Thoracic aorta (tissue), 2 donors: ENCODE measurements around the gene PAX2. TPM values are rescaled to one million over a fixed set of nuclear protein-coding genes. Genes with fewer than 3 reads are reported as not detected.

Source experiments
- ATAC-seq: fragments of 150-250 bp; one replicate; pipeline ENCODE4 v1.8.0; 2017; ENCODE audit warnings: low read depth; ENCODE audit not compliant: insufficient number of reproducible peaks, low FRiP score
- DNase-seq: peaks from one replicate; pipeline ENCODE4 v3.0.0-alpha.2; 2020; ENCODE audit warnings: low spot score
- H3K27ac ChIP-seq, 2 donors: fragments of 200-600 bp; sonication (generic); 1 replicate in 1 of 2; 2 replicates in 1 of 2; pipeline ENCODE4 v1.5.1; 2016; ENCODE audit warnings: mild to moderate bottlenecking in 2 of 2, moderate library complexity in 2 of 2
- H3K27me3 ChIP-seq: fragments of 200-600 bp; sonication (generic); replicated peaks from 2 replicates; pipeline ENCODE4 v1.6.0; 2016; ENCODE audit warnings: mild to moderate bottlenecking; ENCODE audit not compliant: insufficient read depth
- H3K36me3 ChIP-seq: fragments of 200-600 bp; sonication (generic); one replicate; pipeline ENCODE4 v1.5.1; 2016
- H3K4me1 ChIP-seq, 2 donors: fragments of 200-600 bp; sonication (generic); 1 replicate in 1 of 2; 2 replicates in 1 of 2; pipeline versions ENCODE4 v1.5.1 to v1.6.0; 2016; ENCODE audit warnings: low read depth in 2 of 2, mild to moderate bottlenecking in 1 of 2; ENCODE audit not compliant: control insufficient read depth in 1 of 2
- H3K4me3 ChIP-seq: fragments of 200-600 bp; sonication (generic); 2 replicates; pipeline ENCODE4 v1.5.1; 2016; ENCODE audit warnings: mild to moderate bottlenecking
- H3K9me3 ChIP-seq: fragments of 200-600 bp; sonication (generic); 2 replicates; pipeline ENCODE4 v1.5.1; 2016
- CTCF ChIP-seq: fragments of 200-600 bp; sonication (generic); IDR thresholded peaks from one replicate; pipeline ENCODE4 v1.5.1; 2019; ENCODE audit warnings: antibody characterized with exemption
- total RNA-seq, 2 donors: library from RNA; depleted of rRNA; stranded (reverse); fragments of >200 nt; gene quantifications; one replicate each; pipeline versions ENCODE4 v1.1.0 to v1.2.3, GENCODE V29; 2016

Gene PAX2
- total RNA-seq, 2 donors from 2014 or later, result not detected

DNA sequence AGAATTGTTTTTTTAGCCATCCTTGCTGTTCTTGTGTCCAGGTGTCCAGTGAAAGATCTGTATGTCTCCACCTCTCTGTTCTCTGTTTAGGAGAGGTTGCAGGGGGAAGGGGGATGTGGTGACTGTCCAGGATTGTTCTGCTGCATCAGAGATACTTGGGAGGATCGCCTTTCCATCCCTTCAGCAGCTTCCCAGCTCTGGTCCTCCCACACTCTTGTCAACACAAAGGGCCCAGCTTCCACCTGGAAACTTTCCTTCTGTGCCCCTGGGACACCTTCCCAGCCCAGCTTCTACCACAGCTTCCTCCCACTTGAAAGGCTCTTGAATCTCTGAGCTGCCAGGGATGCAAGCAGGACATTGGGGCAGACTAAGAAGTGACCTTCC, 85.3 kb downstream of the PAX2 start:
- Histone ChIP-seq H3K36me3 (no peaks in the 10 kb centered on the region), H3K27me3 (peaks cover 23% of the 10 kb centered on the region), H3K4me3 (no peak overlapping the region), H3K9me3 (no peaks in the 10 kb centered on the region), H3K4me1 (peaks cover 28 to 33% of the 10 kb centered on the region in 2 donors), H3K27ac (no peak overlapping the region)
- DNase-seq, result no peak
- ATAC-seq, result no peak
- no peak for TF ChIP-seq CTCF

GRCh38 chr10:100831742-100832141, 86.4 kb downstream of the PAX2 start:
- H3K27me3 ChIP-seq, result peaks cover 23% of the 10 kb centered on the region
- H3K4me3 ChIP-seq, result no peak overlapping the region
- TF ChIP-seq CTCF, result no peak
- H3K27ac ChIP-seq, result no peak overlapping the region
- peaks cover 24 to 29% of the 10 kb centered on the region in 2 donors for H3K4me1 ChIP-seq
- no peak for DNase-seq
- H3K9me3 ChIP-seq, result no peaks in the 10 kb centered on the region
- H3K36me3 ChIP-seq, result no peaks in the 10 kb centered on the region
- ATAC-seq, result no peak

GRCh38 chr10:100835810-100836209, 90.4 kb downstream of the PAX2 start:
- no peaks in the 10 kb centered on the region for H3K36me3 ChIP-seq
- DNase-seq, result no peak
- peaks cover under 1% of the 10 kb centered on the region for H3K9me3 ChIP-seq
- no peaks in the 10 kb centered on the region for H3K27me3 ChIP-seq
- no peak for ATAC-seq
- H3K4me3 ChIP-seq, result no peak overlapping the region
- no peaks in the 10 kb centered on the region for H3K4me1 ChIP-seq
- TF ChIP-seq CTCF, result no peak
- no peak overlapping the region for H3K27ac ChIP-seq

DNA sequence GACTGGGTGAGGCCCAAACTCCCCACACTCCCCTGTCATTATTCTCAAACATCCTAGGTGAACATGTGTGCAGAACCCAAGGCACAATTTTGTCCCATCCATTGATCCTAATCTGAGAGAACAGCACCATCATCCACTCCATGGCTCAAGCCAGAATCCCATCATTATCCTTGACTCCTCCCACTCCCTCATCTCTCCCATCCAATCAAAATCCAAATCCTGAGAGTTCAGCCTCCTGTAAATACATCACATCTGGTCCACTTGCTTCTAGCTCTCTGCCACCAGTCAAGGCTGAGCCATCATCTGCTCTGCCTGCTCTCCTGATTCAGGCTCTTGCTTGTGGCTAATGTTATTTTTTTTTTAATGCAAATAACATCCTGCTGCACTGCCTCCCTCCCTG, 91.5 kb downstream of the PAX2 start:
- no peaks in the 10 kb centered on the region for H3K4me1 ChIP-seq
- TF ChIP-seq CTCF, result no peak
- no peaks in the 10 kb centered on the region for H3K27me3 ChIP-seq
- H3K27ac ChIP-seq, result no peak overlapping the region
- H3K36me3 ChIP-seq, result no peaks in the 10 kb centered on the region
- ATAC-seq, result no peak
- H3K9me3 ChIP-seq, result peaks cover 4% of the 10 kb centered on the region
- DNase-seq, result no peak
- no peak overlapping the region for H3K4me3 ChIP-seq

- DNase-seq (no peak), ATAC-seq (no peak)
- no peaks in the 10 kb centered on the region for H3K36me3 ChIP-seq
- H3K27ac ChIP-seq, result no peak overlapping the region
- TF ChIP-seq CTCF, result no peak
- peaks cover 4% of the 10 kb centered on the region for H3K9me3 ChIP-seq
- no peaks in the 10 kb centered on the region for H3K27me3 ChIP-seq
- H3K4me3 ChIP-seq, result no peak overlapping the region
- H3K4me1 ChIP-seq, result no peaks in the 10 kb centered on the region
Observed at GRCh38 chr10:100837300-100837699, 91.9 kb downstream of the PAX2 start.
